B cell (primary cell): Measurements from ENCODE around the gene SIDT2. TPM values are rescaled to one million over a fixed set of nuclear protein-coding genes. Genes with fewer than 3 reads are reported as not detected.

Experiments
- ATAC-seq: fragments of 200-7000 bp; cut with Tn5 transposase; one replicate; pipeline ENCODE4 v1.10.0; 2021; ENCODE audit warnings: low read depth, mild to moderate bottlenecking, moderate number of reproducible peaks, moderate library complexity
- CTCF ChIA-PET: fragments of 350-600 bp; sonication (Branson Sonifier 250); formaldehyde crosslinking; loops from one replicate; lab custom pipeline; 2021; ENCODE audit warnings: antibody characterized with exemption, inconsistent platforms; lab: Charles Lee
- POLR2A ChIA-PET: fragments of 350-600 bp; sonication (Branson Sonifier 250); formaldehyde crosslinking; loops from one replicate; lab custom pipeline; 2021; ENCODE audit warnings: antibody characterized with exemption; lab: Charles Lee
- DNase-seq: peaks from one replicate; pipeline ENCODE4 v3.0.0; 2013
- H2AFZ ChIP-seq: 2 replicates; pipeline ENCODE4 v1.6.1; 2012; ENCODE audit warnings: mild to moderate bottlenecking, low read depth, low read length; ENCODE audit not compliant: insufficient read depth, poor library complexity, severe bottlenecking
- H3K27ac ChIP-seq, 2 donors: 1 replicate in 1 of 2; 2 replicates in 1 of 2; pipeline ENCODE4 v1.5.1; 2012 to 2013; ENCODE audit warnings: low read length in 2 of 2, mild to moderate bottlenecking in 2 of 2, moderate library complexity in 1 of 2
- H3K27me3 ChIP-seq, 4 experiments: fragments of 200-600 bp in 1 of 4; sonication (generic) in 1 of 4; replicated peaks in 1 of 4; 1 replicate in 2 of 4; 2 replicates in 2 of 4; pipeline versions ENCODE4 v1.6.1 to v1.7.0; 2013 to 2016; ENCODE audit warnings: low read length in 3 of 4, mild to moderate bottlenecking in 2 of 4, mixed read lengths in 1 of 4, moderate library complexity in 1 of 4; ENCODE audit not compliant: insufficient read depth in 4 of 4, control insufficient read depth in 3 of 4; ENCODE audit errors: control extremely low read depth in 1 of 4
- H3K36me3 ChIP-seq, 2 experiments: replicated peaks in 1 of 2; 1 replicate in 1 of 2; 2 replicates in 1 of 2; pipeline versions ENCODE4 v1.6.1 to v1.7.1; 2013; ENCODE audit warnings: low read length in 1 of 2; ENCODE audit not compliant: insufficient read depth in 2 of 2, control insufficient read depth in 1 of 2; ENCODE audit errors: control extremely low read depth in 1 of 2, extremely low read depth in 1 of 2
- H3K4me1 ChIP-seq, 2 donors: fragments of 200-600 bp in 1 of 2; sonication (generic) in 1 of 2; 1 replicate in 1 of 2; 2 replicates in 1 of 2; pipeline versions ENCODE4 v1.5.1 to v1.6.1; 2013 to 2017; ENCODE audit warnings: low read length in 2 of 2; ENCODE audit not compliant: control insufficient read depth in 2 of 2, insufficient read depth in 2 of 2
- H3K4me2 ChIP-seq: replicated peaks from 2 replicates; pipeline ENCODE3; 2012; ENCODE audit warnings: mild to moderate bottlenecking, low read depth, low read length; ENCODE audit not compliant: poor library complexity, severe bottlenecking
- H3K4me3 ChIP-seq, 5 experiments: fragments of 200-600 bp in 1 of 5; sonication (generic) in 1 of 5; 1 replicate in 3 of 5; 2 replicates in 2 of 5; pipeline versions ENCODE4 v1.5.1 to v1.7.0; 2011 to 2016; ENCODE audit warnings: low read length in 4 of 5, mild to moderate bottlenecking in 4 of 5, low read depth in 2 of 5, control low read depth in 1 of 5, moderate library complexity in 1 of 5; ENCODE audit not compliant: insufficient read depth in 1 of 5; ENCODE audit errors: control extremely low read depth in 1 of 5, extremely low read depth in 1 of 5
- H3K79me2 ChIP-seq: fragments of 200-600 bp; sonication (generic); one replicate; pipeline ENCODE4 v1.6.0; 2016; ENCODE audit warnings: low read length; ENCODE audit not compliant: control insufficient read depth, insufficient read depth
- H3K9ac ChIP-seq: fragments of 200-600 bp; sonication (generic); 2 replicates; pipeline ENCODE4 v1.6.1; 2017; ENCODE audit warnings: mild to moderate bottlenecking, low read length, moderate library complexity
- H3K9me3 ChIP-seq, 3 donors: one replicate each; pipeline versions ENCODE4 v1.6.1 to v1.7.1; 2013; ENCODE audit warnings: low read length in 2 of 3; ENCODE audit not compliant: control insufficient read depth in 2 of 3, insufficient read depth in 1 of 3; ENCODE audit errors: control extremely low read depth in 1 of 3
- H4K20me1 ChIP-seq: 2 replicates; pipeline ENCODE4 v1.6.0; 2012; ENCODE audit warnings: mild to moderate bottlenecking, low read length; ENCODE audit not compliant: insufficient read depth, control insufficient read depth, poor library complexity, severe bottlenecking
- H3K27ac Mint-ChIP-seq: one replicate; pipeline ENCODE4 v1.8.0; 2021; ENCODE audit warnings: mixed read lengths
- H3K27me3 Mint-ChIP-seq: one replicate; pipeline ENCODE4 v1.8.0; 2021; ENCODE audit warnings: mixed read lengths
- H3K4me1 Mint-ChIP-seq: one replicate; pipeline ENCODE4 v1.8.0; 2021; ENCODE audit warnings: mixed read lengths
- H3K4me3 Mint-ChIP-seq: one replicate; pipeline ENCODE4 v1.8.0; 2021; ENCODE audit warnings: mixed read lengths
- H3K9me3 Mint-ChIP-seq: one replicate; pipeline ENCODE4 v1.8.0; 2022; ENCODE audit warnings: mixed read lengths; ENCODE audit not compliant: insufficient read depth
- CTCF ChIP-seq: fragments of 200-600 bp; IDR thresholded peaks from one replicate; pipeline ENCODE4 v1.8.0; 2022; ENCODE audit warnings: antibody characterized with exemption, mild to moderate bottlenecking
- EZH2 ChIP-seq: IDR thresholded peaks from 2 replicates; pipeline ENCODE4 v1.6.1; 2012; ENCODE audit warnings: borderline replicate concordance, low read depth, mild to moderate bottlenecking, moderate library complexity, low read length; ENCODE audit not compliant: insufficient read depth, poor library complexity, severe bottlenecking
- WGBS: methylation state at CpG from one replicate; pipeline ENCODE4 v1.1.5; 2013; ENCODE audit warnings: missing lambda C conversion rate; ENCODE audit not compliant: insufficient coverage; 5-methylcytosine and 5-hydroxymethylcytosine counted together
- intact Hi-C: fragments of 100-400 bp; cut with micrococcal nuclease; formaldehyde crosslinking; loops from one replicate; pipeline ENCODE4 v1.10.0; 2022
- polyA plus RNA-seq: library from polyadenylated mRNA; depleted of rRNA; stranded (reverse); fragments of >200 nt; gene quantifications from 2 replicates; pipeline ENCODE4 v1.2.3, GENCODE V29; 2012
- total RNA-seq, 2 donors: library from RNA; stranded (reverse); fragments of 120-200 nt in 1 of 2; gene quantifications; 1 replicate in 1 of 2; 2 replicates in 1 of 2; pipeline versions ENCODE4 v1.2.3 to v1.2.4, GENCODE V29; 2013 to 2022

SIDT2 gene
- total and polyA plus RNA-seq, 2 donors (not counting 1 experiment from before 2014, with no cell fraction given): 78.9 to 241 TPM

GRCh38 chr11:117177534-117178209 lies 871 bp upstream of the SIDT2 start:
- ChIA-PET POLR2A (interaction anchor here (0.6 to 3.7 kb wide), 3 partner anchors 20 to 53 kb away, joined by 3 to 34 read pairs (median 3); partner anchors contain the start of gene PAFAH1B2), CTCF (interaction anchor here (0.8 to 14.8 kb wide), 5 partner anchors 11 to 46 kb away, joined by 3 to 309 read pairs (median 3); partner anchors contain the start of genes PAFAH1B2, PCSK7 and RNF214)
- H3K79me2 ChIP-seq: peaks cover 28% of the 10 kb centered on the region
- peak overlapping the region in 1 of 2 donors; percentile 84 for H3K27ac ChIP-seq
- WGBS: 100% methylated on average over 4 of the region's 10 CpGs
- peak overlapping the region; percentile 71 for H2AFZ ChIP-seq
- Mint-ChIP-seq H3K9me3 (no peaks in the 10 kb centered on the region), H3K27ac (peak overlapping the region; percentile 96), H3K27me3 (no peaks in the 10 kb centered on the region), H3K4me1 (peaks cover 34% of the 10 kb centered on the region), H3K4me3 (peak overlapping the region; percentile 99)
- ATAC-seq: no peak
- intact Hi-C loops: loop anchor here (1.0 kb wide), 4 partner anchors 12 to 389 kb away; partner anchors contain the start of genes PAFAH1B2 and ZPR1
- H3K4me1 ChIP-seq: peaks cover 27 to 39% of the 10 kb centered on the region in 2 donors
- no peaks in the 10 kb centered on the region for H3K9me3 ChIP-seq
- H3K4me2 ChIP-seq: peak overlapping the region; percentile 86
- H3K36me3 ChIP-seq: peaks cover 0 to 19% of the 10 kb centered on the region in 2 experiments
- no peaks in the 10 kb centered on the region for H4K20me1 ChIP-seq
- peak overlapping the region; percentile 81 for H3K9ac ChIP-seq
- no peaks in the 10 kb centered on the region for H3K27me3 ChIP-seq
- TF ChIP-seq CTCF (no peak), EZH2 (no peak)
- no peak for DNase-seq
- H3K4me3 ChIP-seq: peak overlapping the region in 4 of 5 experiments; percentile 68 to 85 (median 82)
